Measurements from ENCODE around the gene TPH1.

TPH1 gene

GRCh38 chr11:18078909-18079308, 32.8 kb upstream of the TPH1 start:
- no peak for TF ChIP-seq CTCF (IDR thresholded peaks at IDR 0.05)

GRCh38 chr11:18075444-18075843, 29.4 kb upstream of the TPH1 start:
- Histone ChIP-seq H3K4me3 (no peak overlapping the region), H3K27ac (no peak overlapping the region)
- TF ChIP-seq CTCF (IDR thresholded peaks at IDR 0.05): no peak
- no peak for DNase-seq (ENCODE audit: low spot score)

More at GRCh38 chr11:18078909-18079308, 32.8 kb upstream of the TPH1 start:
- DNase-seq (ENCODE audit: low spot score): no peak
- H3K4me3 ChIP-seq: no peak overlapping the region
- no peak overlapping the region for H3K27ac ChIP-seq

- Histone ChIP-seq H3K4me3 (no peak overlapping the region), H3K27ac (no peak overlapping the region)
- no peak for TF ChIP-seq CTCF (IDR thresholded peaks at IDR 0.05)
- no peak for DNase-seq (ENCODE audit: low spot score)
These were observed 25.1 kb upstream of the TPH1 start for GRCh38 chr11:18071098-18071705.

- Histone ChIP-seq H3K4me3 (no peak overlapping the region), H3K27ac (no peak overlapping the region)
- no peak for TF ChIP-seq CTCF (IDR thresholded peaks at IDR 0.05)
- no peak for DNase-seq (ENCODE audit: low spot score)
These were observed 21.3 kb upstream of the TPH1 start for GRCh38 chr11:18067372-18067771.

GRCh38 chr11:18066626-18067025, 20.6 kb upstream of the TPH1 start:
- DNase-seq (ENCODE audit: low spot score): no peak
- Histone ChIP-seq H3K4me3 (no peak overlapping the region), H3K27ac (no peak overlapping the region)
- TF ChIP-seq CTCF (IDR thresholded peaks at IDR 0.05): no peak

- no peak for DNase-seq (ENCODE audit: low spot score)
- Histone ChIP-seq H3K4me3 (no peak overlapping the region), H3K27ac (no peak overlapping the region)
- no peak for TF ChIP-seq CTCF (IDR thresholded peaks at IDR 0.05)
These were observed 19.5 kb upstream of the TPH1 start for GRCh38 chr11:18065572-18065971.

GRCh38 chr11:18064450-18065054, 18.5 kb upstream of the TPH1 start:
- no peak overlapping the region for H3K4me3 ChIP-seq
- TF ChIP-seq CTCF (IDR thresholded peaks at IDR 0.05): no peak
- DNase-seq (ENCODE audit: low spot score): no peak
- no peak overlapping the region for H3K27ac ChIP-seq

All from coronary artery (tissue), 2 donors.